ENCODE results near the gene LRIT1.

The LRIT1 gene

DNA sequence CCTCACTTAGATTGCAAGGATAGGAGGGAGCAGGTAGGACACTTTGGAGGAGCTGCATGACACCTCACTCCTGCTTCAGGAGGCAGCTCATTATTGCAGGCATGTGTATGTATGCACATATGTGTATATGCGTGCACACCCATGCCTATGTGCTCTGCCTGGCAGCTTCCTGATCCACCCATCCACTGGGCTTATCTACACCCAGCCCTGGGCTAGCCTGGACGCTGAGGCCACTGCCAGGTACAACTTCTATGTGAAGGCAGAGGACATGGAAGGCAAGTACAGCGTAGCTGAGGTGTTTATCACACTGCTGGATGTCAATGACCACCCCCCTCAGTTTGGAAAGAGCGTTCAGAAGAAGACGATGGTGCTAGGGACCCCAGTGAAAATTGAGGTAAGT is 29.3 kb downstream of the LRIT1 start:
- no peak for DNase-seq

DNA sequence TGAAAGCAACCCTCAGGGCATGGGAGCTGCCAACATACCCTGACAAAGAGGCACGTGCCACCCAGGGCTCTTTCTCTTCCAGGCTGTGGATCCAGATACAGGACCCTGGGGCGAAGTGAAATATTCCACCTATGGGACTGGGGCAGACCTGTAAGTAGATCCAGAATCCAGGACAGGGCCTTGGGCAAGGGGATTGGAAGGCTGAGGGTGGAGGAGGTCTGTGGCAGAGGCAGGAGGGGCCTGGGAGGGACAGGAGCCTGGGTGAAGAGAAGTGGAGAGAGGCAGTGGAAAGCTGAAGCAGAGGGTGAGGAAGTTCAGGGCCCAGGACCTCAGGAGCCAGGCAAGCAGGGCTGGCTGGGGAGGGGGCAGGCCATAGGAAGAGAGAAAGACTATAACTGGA is 29.8 kb downstream of the LRIT1 start:
- DNase-seq: no peak

DNA sequence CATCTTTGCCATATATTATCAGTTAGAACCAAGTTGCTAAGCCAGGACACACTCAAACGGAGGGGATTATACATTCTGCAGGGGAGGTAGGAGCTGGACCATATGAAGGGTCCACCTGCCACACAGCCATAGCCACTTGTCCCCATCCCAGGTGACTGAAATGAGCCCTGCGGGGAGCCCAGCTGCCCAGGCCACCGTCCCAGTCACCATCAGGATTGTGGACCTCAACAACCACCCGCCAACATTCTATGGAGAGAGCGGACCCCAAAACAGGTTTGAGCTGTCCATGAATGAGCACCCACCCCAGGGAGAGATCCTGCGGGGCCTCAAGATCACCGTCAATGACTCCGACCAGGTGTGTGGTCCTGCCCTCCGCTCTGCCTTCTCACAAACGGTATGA is 33.3 kb downstream of the LRIT1 start:
- no peak for DNase-seq

DNA sequence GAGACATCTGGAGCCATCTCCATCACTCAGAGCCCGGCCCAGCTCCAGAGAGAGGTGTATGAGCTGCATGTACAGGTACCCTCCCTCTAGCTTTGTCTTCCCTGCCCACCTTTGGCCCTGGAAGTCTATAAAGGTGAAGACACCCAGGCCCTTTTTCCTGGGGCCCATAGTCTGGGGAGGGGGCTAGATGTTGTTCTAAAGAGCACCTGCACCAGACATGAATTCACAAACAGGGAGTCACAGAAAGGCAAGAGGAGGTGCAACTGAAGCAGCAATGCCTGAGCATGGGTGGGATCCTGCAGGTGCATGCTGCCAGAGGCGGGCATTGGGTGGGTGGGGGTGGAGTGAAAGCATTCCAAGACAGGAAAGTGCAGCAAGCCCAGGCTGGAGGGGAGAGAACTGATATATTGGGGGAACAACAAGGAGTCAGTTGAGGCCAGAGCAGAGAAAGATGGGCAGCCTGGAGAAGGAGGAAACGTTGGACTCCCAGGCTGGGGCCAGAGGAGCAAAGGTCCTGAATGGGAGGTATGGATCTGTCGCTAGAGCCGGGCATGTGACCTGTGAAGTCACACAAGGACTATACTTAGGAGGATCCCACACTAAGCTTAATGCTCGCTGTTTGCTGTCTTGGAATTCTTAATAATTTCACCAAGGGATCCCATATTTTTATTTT is 35.4 kb downstream of the LRIT1 start:
- no peak for DNase-seq

DNA sequence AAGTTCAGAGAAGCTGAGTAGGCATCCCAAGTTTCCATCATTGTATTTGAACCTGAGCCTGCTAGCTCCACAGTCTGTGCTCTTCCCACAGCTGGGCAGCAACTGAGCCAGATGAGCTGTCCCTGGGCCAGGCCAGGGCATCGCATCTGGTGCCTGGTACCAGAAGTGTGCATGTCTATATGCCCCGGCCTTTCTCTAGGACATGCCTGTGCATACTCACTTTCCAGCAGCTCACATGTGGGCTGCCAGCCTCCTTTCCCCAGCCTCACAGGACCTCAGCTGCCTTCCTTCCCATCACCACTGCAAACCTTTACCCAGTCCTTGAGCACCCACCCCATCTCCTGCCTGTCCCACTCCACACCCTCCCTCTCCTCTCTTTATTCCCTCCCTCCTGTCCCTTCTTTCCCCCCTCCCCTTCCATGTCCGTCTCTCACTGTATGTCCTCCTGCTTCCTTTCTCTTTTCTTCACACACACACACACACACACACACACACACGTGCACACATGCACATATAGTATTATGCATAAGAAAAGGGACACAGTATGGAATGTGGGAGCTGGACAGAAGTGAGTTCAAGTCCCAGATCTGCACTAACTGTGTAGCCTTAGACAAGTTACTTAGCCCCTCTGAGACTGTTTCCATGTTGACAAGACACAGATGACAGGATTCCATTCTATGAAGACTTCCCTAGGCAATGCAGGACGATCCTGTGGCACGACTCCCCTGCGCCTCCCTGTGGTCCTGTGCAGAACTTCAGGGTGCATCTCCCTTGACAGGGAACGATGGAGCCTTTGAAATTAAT is 36.1 kb downstream of the LRIT1 start:
- DNase-seq: no peak

DNA sequence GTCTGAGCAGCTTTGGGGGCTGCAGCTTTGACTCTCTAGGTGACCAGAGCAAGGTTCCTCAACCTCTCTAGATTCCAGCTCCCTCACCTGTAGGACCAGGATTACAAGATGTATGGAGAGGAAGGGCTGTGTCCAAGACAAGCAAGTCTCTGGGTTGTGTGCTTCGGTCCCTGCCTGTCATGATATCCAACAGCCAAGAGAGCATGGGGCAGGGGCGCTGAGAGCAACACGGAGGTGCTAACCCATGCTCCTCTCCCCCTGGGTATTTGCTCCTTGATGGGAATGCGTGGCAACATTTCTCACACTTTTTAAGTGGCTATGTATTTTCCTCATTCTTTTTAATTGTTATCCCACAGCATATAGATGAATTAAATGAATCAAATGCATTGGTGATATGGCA is 36.7 kb downstream of the LRIT1 start:
- no peak for DNase-seq

DNA sequence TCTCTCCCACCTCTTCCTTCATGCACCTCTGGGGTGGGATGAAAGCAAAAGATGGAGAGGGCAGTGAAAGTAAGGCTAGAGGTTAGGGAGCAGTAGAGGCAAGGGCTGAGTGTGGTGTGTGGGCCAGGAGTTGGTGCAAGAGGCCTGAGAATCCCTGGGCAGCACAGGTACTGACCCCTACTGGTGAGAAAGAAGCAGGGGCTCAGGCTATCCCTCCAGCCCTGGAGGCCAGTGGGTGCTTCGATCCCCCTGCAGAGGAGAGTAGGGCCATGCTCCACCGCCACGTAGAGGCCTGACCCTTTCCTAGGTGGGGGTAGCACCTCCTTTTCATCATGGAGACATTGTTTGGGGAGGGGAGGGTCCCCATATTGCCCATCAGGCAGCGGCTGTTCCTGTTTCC is 37.2 kb downstream of the LRIT1 start:
- no peak for DNase-seq

DNA sequence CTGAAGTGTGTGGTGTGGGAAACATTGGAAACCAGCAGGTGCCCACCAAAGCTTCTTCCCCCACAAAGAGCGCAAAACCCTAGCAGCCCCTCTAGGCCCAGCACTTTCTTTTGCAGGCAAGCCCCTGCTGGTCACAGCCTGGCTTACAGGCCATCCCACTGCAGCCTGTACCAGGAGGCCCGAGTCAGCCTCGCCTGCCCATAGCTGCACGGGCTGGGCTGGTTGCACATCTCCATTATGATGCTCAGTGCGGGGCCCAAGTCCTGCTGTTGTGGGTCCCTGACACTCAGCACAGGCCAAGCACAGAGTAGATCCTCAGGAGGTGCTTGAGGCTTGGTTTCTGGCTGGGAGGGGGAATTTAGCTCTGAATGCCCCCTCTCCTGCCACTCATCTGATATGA is 39.0 kb downstream of the LRIT1 start:
- no peak for DNase-seq

DNA sequence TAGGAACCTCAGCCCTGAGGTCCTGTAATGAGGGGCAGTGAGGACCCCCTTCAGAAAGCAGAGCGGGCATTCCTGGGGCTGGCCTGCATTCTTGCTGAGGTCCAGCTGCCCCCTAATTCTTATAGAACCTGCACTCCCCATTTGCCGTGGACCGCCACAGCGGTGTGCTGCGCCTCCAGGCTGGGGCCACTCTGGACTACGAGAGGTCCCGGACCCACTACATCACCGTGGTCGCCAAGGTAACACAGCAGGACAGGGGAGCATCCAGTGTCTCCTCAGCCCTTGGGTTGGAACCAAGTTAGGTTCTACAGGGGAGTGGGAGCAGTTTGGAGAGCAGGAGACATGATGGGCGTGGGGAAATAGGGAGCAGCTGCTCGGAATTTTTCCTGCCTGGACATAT is 39.7 kb downstream of the LRIT1 start:
- DNase-seq: no peak

DNA sequence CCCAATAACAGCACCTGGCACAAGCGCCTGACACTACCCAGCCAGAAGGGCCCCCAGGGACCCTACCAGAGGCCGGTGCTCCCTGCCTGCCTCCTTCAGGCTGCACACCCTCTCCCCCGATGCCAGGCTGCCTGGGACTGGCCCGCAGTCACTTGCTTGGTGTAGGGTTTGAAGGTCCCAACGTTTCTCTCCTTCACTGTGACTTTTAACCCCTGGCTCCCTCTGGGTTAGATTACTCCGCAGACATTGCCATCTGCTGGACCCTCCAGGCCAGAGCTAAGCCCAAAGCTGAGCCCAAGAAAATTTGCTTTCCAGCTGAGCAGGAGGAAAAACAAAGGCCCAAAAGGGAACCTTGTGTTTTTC is 40.1 kb downstream of the LRIT1 start:
- no peak for DNase-seq

DNA sequence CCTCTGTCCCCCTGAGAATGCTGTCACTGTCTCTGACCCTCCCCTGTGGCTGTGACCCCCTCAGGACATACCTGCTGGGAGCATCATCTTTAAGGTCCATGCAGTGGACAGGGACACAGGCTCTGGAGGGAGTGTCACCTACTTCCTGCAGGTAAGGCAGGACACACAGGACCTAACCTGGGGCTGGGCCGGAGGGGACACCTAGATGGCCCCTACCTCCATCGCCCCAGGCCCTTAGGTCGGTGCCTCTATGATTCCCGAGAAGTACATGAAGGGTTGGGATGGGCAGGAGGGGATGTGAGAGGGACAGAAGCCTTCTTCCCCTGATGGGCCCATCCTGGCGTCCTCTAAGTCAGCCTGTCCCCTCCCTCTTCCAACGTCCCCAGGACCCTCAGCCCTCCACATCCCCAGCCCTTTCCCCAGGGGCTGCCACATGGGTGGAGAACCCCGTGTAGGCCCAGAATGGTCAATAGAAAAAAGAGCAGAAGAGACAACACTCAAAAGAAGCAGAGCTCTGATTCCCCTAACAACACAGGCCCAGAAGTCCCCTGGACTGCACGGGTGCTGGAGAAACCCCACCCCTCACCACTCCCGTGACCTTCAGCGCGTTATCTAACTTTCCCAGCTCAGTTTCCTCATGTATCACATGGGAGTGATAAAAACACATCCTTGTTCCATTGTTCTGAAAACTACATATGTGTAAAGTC is 40.7 kb downstream of the LRIT1 start:
- DNase-seq: no peak

DNA sequence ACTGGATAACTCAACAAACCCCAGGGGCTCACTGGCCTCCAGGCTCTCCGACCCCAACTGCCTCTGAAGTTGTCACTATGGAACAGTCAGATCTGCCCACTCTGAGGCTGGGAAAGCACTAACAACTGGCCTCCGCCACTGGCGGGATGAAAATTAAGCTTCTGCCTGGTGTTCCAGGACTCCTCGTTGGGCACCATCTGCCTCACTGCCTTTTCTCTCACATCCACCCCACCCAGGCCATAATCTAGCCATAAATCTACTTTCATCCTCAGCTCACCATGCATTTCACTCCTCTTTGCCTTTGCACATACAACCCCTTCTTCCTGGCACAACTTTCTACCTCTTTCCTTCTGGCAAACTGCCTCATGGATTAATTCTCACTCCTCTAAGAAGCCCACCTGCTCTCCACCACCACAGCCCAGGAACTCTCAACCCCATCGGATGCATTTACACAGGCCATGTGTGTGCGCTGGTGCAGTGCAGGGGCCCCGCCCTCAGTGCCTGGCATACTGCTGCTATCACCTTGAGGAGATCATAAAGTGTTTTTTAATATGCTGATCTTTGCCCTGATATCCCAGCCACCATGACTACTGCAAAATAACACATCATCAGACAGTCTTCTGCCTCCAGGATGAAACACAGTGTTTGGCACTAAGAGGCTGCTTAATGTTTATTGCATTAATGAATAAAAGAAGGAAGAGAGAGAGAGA is 43.0 kb downstream of the LRIT1 start:
- no peak for DNase-seq

DNA sequence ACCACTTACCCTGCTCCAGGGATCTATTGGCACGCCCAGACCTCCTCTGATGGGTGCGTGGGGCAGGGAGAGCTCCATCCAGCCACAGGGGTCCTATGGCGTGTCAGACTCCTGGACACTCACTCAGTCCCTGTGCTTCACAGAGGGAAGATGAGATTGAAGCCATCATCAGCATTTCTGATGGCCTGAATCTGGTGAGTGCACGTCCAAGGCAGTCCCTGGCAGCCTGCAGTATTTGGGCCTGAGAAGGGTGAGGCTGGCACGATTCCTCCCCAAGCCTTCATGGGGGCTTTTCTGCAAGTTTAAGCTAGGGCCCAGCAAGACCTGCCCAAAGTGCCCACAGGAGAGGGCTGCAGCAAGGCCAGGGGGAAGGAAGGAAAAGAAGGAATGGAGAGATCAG is 43.7 kb downstream of the LRIT1 start:
- no peak for DNase-seq

DNA sequence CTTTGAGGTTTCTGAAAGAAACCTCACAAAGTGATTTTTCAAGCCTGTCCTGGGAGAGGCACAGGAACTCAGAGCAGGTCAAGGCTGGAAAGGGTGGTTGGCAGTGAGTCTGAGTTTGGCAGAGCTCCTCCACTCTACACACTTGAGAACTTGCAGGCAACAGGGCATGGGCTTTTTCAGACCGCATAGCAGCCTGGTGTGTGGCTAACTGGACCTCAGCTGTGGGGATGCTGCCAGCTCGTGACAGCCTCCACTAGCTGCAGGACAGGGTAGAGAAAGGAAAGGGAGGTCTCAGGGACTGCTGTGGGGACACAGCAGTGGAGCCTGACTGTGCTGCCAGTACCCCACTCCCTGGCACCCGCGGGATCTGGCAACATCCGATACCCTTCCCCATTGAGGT is 44.4 kb downstream of the LRIT1 start:
- no peak for DNase-seq

DNA sequence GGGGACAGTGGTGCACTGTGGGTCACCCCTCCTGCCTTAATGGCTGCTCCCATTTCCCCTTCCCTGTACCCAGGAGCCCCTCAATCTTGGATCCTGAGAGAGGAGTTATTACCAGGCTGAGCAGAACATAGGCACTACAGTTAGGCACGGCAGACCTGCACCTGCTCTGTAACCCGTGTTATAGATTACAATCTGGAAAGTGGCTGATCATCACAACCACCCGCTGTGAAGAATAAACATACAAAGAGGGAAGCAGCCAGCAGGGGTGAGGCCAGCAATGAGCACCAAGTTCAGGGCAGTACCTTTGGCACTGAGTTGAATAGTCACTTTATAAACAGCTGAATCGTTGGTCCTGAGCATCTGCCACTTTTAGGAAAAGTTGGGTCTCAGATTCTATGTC is 45.3 kb downstream of the LRIT1 start:
- DNase-seq: no peak

DNA sequence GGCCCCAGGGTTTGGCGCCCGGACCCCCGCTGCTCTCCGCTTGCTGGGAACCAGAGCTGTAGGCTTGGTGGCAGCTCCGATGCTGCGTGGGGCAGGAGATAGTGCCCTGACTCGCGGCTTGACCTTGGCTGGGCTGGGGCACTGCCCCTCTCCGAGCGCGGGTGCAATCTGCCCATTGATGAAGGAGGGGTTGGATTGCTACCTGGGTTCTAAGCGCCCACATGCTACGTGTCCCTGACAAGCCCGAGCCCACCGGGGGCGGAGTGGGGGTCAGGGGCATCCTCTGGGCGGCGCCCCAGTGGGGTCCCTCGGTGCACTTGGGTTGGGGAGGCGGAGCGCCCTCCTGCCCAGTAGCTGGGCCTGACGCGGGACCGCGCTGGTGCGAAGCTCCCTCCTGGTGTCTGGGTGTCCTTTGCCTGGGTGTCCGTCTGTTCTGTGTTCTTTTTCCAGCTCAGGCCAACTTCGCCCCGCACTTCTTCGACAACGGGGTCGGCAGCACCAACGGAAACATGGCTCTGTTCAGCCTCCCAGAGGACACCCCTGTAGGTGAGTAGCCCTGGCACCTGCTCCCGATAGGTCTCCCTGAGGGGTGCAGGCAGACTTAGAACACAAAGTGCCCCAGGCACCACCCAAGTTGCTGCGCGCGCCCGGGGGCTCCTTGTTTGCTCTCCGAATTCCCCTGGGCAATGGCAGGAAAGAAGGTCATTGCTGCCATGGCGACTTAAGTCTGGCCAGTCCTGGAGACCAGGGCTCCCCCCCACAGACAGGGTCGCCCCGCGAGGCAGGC is 46.1 kb downstream of the LRIT1 start:
- no peak for DNase-seq

DNA sequence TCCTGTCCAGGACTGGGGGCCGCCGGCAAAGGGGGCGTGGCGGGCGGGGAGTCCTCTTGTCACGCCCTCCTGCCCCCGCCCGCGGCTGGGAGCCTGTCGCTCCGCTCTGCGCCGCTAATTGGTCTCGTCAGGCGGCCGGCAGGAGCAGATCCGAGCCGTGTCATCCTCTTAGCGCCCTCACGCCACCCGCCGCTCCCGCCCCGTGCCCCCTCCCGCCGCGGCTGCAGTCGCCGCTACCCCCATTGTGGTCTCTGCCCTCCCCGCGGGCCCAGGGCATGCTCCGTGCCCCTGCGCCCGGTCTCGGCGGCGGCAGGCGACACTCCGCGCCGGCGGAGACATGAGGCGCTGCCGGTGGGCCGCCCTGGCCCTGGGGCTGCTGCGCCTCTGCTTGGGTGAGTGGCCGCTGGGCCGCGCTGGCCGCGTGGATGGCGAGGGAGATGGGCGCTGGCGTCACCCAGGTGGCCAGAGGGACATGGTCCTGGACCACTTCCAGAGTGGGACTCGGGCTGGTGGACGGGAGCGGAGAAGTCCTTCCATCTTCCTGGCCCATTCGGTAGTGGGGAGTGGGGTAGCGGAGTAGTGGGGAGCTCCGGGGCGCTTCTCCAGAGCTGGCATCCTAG is 46.8 kb downstream of the LRIT1 start, which contains the start of gene CDHR1:
CDHR1 (plus strand) TSS at position 114 of the 620 bp plus-strand sequence; CDS start at position 338, 224 bp downstream.
- no peak for DNase-seq

DNA sequence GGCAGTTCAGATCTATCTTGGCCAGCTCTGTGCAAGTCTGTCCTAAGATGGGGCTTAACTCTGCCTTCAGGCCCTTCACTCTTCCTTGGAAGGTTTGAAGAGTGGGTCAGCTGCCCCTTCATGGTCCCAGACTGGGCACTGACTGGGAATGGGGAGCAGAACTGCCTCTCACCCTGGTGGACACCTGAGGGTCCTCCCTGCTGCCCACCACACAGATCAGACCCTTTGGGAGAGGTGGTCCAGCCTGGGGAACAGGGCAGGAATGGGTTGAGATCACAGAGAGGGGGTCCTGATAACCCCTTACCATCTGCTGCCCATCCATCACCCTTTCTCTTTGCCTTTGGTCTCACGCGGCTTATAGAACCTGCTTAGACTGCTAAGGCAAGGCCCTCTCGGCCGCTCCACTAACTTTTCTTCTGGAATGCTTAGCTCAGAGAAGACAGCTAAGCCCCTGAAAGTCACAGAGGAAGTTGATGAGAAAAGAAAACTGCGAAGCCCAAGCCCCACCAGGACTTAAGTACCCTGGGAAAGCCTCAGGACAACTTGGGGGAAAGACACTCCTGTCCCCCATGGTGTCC is 47.4 kb downstream of the LRIT1 start:
- no peak for DNase-seq

DNA sequence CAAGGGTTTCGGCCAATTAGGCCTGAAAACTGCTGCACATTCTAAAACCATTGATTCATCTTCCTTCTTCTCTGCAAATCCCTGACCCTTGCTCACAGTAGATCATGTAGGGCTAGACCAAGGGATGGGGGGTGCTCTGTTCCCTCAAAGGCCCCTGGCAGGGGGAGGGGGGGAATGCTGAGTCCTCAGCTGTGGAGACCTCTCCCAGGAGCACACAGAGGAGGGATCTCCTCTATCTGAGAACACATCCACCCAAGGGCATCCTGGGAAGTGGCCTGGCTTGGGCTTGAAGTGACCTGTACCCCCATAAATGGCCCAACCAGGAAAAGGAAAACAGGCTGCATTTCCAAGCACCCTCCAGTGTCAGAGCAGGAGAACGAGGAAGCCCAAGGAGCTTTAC is 48.0 kb downstream of the LRIT1 start:
- no peak for DNase-seq

DNA sequence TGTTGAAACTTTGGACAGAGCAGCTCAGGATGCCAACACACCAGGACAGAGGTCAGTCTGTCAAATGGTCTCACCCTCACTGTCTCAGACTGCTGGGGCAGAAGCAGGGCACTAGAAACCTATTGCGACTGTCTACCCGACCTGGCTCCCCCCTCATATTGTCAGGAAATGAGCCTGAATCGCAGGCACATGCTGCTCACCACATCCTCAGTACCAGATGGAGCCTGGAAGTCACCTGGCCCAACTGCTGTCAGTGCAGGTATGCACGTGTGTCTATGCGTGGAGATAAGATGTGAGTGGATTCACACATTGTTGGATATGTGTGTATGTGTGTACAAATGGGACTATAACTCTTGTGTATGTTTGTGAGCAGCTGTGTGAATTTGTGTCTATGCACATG is 50.2 kb downstream of the LRIT1 start:
- no peak for DNase-seq

DNA sequence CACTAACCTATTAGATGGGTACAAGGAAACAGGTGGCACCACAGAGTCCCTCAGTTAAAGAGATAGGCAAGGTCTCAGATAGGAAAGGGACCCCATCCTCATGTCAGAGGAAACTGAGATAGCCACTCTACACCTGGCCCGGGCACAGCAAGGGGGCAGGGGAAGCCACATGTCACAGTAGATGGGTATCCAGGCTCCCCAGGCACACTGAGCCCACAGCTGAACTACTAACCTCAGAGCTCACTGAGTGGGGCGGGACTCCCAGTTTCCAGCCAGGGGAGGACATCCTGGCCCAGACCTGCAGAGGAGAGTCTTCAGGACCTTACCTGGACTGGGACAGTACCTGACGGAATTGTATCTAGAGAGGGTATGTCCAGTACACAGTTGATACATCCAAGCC is 50.7 kb downstream of the LRIT1 start:
- no peak for DNase-seq

DNA sequence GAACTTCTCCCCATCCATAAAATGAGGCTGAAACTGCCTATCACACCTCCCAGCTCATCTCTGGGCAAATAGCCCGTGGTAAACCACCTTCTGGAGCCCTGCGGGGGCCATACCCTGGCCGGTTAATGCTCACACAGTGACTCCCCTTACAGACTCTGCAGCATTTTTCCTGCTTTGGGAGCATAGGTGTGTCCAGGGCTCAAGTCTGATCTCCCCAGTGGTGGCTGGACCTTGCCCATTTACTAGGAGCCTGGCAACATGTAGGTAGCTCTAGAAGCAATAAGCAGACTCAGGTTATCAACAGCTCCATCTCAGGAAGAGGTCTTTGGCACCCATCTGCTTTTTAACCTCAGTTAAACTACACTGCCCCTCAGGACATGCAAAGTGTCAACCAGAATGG is 52.5 kb downstream of the LRIT1 start:
- DNase-seq: no peak

All from SIG-M5 (cell line).